ENCODE results near the gene KRTAP4-11.

DNA sequence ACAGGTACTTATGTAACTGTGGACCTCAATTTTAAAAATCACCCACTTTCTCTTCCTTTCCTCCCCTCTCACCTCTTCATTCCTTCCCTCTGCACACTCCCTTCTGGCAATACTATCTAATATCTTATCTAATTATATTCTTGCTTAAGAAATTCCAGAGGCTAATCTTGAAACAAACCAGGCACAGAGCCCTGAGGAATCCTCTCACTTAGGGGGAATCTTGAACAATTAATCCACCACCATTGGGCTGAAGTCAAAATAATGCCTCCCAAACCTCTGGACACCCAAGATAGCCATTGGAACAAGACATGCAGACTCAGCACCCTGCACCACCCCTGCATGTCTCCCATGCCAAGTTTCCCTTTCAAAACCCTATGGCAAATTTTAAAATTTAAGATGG is 23.2 kb upstream of the KRTAP4-11 start:
- TF ChIP-seq, protein P1, sequence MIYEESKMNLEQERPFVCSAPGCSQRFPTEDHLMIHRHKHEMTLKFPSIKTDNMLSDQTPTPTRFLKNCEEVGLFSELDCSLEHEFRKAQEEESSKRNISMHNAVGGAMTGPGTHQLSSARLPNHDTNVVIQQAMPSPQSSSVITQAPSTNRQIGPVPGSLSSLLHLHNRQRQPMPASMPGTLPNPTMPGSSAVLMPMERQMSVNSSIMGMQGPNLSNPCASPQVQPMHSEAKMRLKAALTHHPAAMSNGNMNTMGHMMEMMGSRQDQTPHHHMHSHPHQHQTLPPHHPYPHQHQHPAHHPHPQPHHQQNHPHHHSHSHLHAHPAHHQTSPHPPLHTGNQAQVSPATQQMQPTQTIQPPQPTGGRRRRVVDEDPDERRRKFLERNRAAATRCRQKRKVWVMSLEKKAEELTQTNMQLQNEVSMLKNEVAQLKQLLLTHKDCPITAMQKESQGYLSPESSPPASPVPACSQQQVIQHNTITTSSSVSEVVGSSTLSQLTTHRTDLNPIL (CRISPR knock-in tag; IDR thresholded peaks at IDR 0.05; ENCODE audit: low read depth): no peak
- TF ChIP-seq ZNF70 (CRISPR knock-in tag; IDR thresholded peaks at IDR 0.05): no peak
- TF ChIP-seq SNAI2 (CRISPR knock-in tag; IDR thresholded peaks at IDR 0.05): no peak
- TF ChIP-seq ARNTL (CRISPR knock-in tag; IDR thresholded peaks at IDR 0.05; ENCODE audit: borderline replicate concordance, low read depth): no peak
